Right lobe of liver (tissue), 6 donors: ENCODE results near the gene EML4. TPM values are rescaled to one million over a fixed set of nuclear protein-coding genes. Genes with fewer than 3 reads are reported as not detected.

Experiments used
- ATAC-seq, 4 donors: fragments of 200-7000 bp; cut with Tn5 transposase; one replicate each; pipeline ENCODE4 v1.9.1; 2020; ENCODE audit warnings: mild to moderate bottlenecking in 4 of 4, moderate library complexity in 4 of 4
- DNase-seq, 3 donors: peaks; one replicate each; pipeline ENCODE4 v3.0.0-alpha.2; 2020
- H3K27ac ChIP-seq, 3 donors: fragments of 200-600 bp; one replicate each; pipeline ENCODE4 v1.8.0; 2022
- H3K27me3 ChIP-seq, 2 donors: fragments of 200-600 bp; one replicate each; pipeline ENCODE4 v1.8.0; 2022
- H3K36me3 ChIP-seq, 4 donors: fragments of 200-600 bp; sonication (generic) in 1 of 4; one replicate each; pipeline versions ENCODE4 v1.5.1 to v1.8.0; 2017 to 2022; ENCODE audit warnings: control low read depth in 1 of 4
- H3K4me1 ChIP-seq, 4 donors: fragments of 200-600 bp; sonication (generic) in 1 of 4; one replicate each; pipeline versions ENCODE4 v1.5.1 to v1.8.0; 2017 to 2022; ENCODE audit warnings: control low read depth in 1 of 4
- H3K4me3 ChIP-seq, 3 donors: fragments of 200-600 bp; one replicate each; pipeline ENCODE4 v1.8.0; 2022
- H3K9me3 ChIP-seq, 4 donors: fragments of 200-600 bp; sonication (generic) in 1 of 4; one replicate each; pipeline versions ENCODE4 v1.5.1 to v1.8.0; 2017 to 2022; ENCODE audit warnings: control low read depth in 1 of 4
- CTCF ChIP-seq, 4 donors: fragments of 200-600 bp in 3 of 4; fragments of 450-650 bp in 1 of 4; IDR thresholded peaks; one replicate each; pipeline versions ENCODE4 v1.5.1 to v1.8.0; 2016 to 2022; ENCODE audit warnings: antibody characterized with exemption in 4 of 4, mild to moderate bottlenecking in 2 of 4
- POLR2A ChIP-seq: fragments of 450-650 bp; IDR thresholded peaks from one replicate; pipeline ENCODE4 v1.6.1; 2017; ENCODE audit warnings: antibody characterized with exemption, mild to moderate bottlenecking
- WGBS: methylation state at CpG from one replicate; pipeline ENCODE4 v1.1.6; 2018; ENCODE audit warnings: low coverage, low lambda C conversion rate; ENCODE audit not compliant: insufficient coverage; ENCODE audit errors: missing lambda C conversion rate; 5-methylcytosine and 5-hydroxymethylcytosine counted together
- intact Hi-C, 2 donors: fragments of 100-400 bp; cut with DNase I; formaldehyde crosslinking; loops; one replicate each; pipeline versions ENCODE4 v1.11.2 to v1.14.1; 2022
- total RNA-seq, 6 experiments: library from RNA; depleted of rRNA in 2 of 6; stranded (reverse); fragments of >200 nt in 2 of 6; fragmentation: NEBNext Ultra II Directional in 3 of 6; extraction: Animal tissue kit (Norgen Biotek cat#: 25700) in 3 of 6; gene quantifications; one replicate each; pipeline versions ENCODE4 v1.1.0 to v1.2.4, GENCODE V29; 2016 to 2023
- donor health status: DM: no; HTN: yes; CAD: no.
- donor health status: DM: no; HTN: no; CAD: no.
- donor health status: DM: no; HTN: no; CAD: no.
- donor health status: DM: no; HTN: yes; CAD: no.
- donor health status: DM: no; HTN: yes; CAD: no.

The EML4 gene
- total RNA-seq, 6 experiments from 2014 or later: 28.3 to 55.7 (median 36.7) TPM

GRCh38 chr2:42360493-42360889 lies 191.3 kb downstream of the EML4 start:
- intact Hi-C loops: no loop called here

GRCh38 chr2:42360890-42361727 lies 192.0 kb downstream of the EML4 start, which contains the start of gene COX7A2L:
Gene COX7A2L, minus strand, starts transcription at chr2:42361217. Its CDS starts 56 bp downstream, at chr2:42361161.
- Histone ChIP-seq H3K27ac (peak within 1 kb of the TSS; percentile 96 to 97 (median 96)), H3K27me3 (no peaks in the 10 kb centered on the region), H3K36me3 (no peaks in the 10 kb centered on the region), H3K4me1 (peaks cover 0 to 32% (median 9%) of the 10 kb centered on the region in 4 donors), H3K4me3 (peak within 1 kb of the TSS; percentile 77 to 95 (median 92)), H3K9me3 (no peaks in the 10 kb centered on the region)
- ATAC-seq (peak; percentile 95 to 98 (median 96)), DNase-seq (peak; percentile 98 to 99 (median 99))
- WGBS: 0% methylated on average over 11 of the region's 61 CpGs
- intact Hi-C loops: no loop called here
- TF ChIP-seq POLR2A (peak; percentile 76), CTCF (IDR thresholded peaks at IDR 0.05) (peak; percentile 3 to 49 (median 34))

More at GRCh38 chr2:42360493-42360889, 191.3 kb downstream of the EML4 start:
- H3K27ac ChIP-seq: peak overlapping the region; percentile 96 to 97 (median 96)
- peak in 2 of 4 donors; percentile 0 to 1 for ATAC-seq
- H3K36me3 ChIP-seq: no peaks in the 10 kb centered on the region
- TF ChIP-seq CTCF (IDR thresholded peaks at IDR 0.05): no peak
- no peak for TF ChIP-seq POLR2A
- no peaks in the 10 kb centered on the region for H3K9me3 ChIP-seq
- H3K4me3 ChIP-seq: peak overlapping the region; percentile 77 to 95 (median 92)
- H3K27me3 ChIP-seq: no peaks in the 10 kb centered on the region
- H3K4me1 ChIP-seq: peaks cover 0 to 36% (median 11%) of the 10 kb centered on the region in 4 donors
- DNase-seq: no peak
- WGBS: 2% methylated on average over 13 of the region's 15 CpGs

- ATAC-seq (peak; percentile 1 to 24 (median 1)), DNase-seq (no peak)
- TF ChIP-seq CTCF (IDR thresholded peaks at IDR 0.05) (no peak), POLR2A (no peak)
- peaks cover 0 to 32% (median 8%) of the 10 kb centered on the region in 4 donors for H3K4me1 ChIP-seq
- H3K4me3 ChIP-seq: peak overlapping the region; percentile 8 to 92 (median 44)
- H3K9me3 ChIP-seq: no peaks in the 10 kb centered on the region
- no peaks in the 10 kb centered on the region for H3K27me3 ChIP-seq
- intact Hi-C loops: no loop called here
- no peaks in the 10 kb centered on the region for H3K36me3 ChIP-seq
- H3K27ac ChIP-seq: peak overlapping the region; percentile 65 to 96 (median 84)
- 9% methylated on average over 6 of the region's 6 CpGs for WGBS
These were observed 192.7 kb downstream of the EML4 start for GRCh38 chr2:42361728-42362283.

- TF ChIP-seq POLR2A (no peak), CTCF (IDR thresholded peaks at IDR 0.05) (no peak)
- DNase-seq (no peak), ATAC-seq (no peak)
- H3K9me3 ChIP-seq: no peaks in the 10 kb centered on the region
- no peak overlapping the region for H3K4me3 ChIP-seq
- no peaks in the 10 kb centered on the region for H3K27me3 ChIP-seq
- intact Hi-C loops: no loop called here
- H3K4me1 ChIP-seq: peaks cover 0 to 25% (median 7%) of the 10 kb centered on the region in 4 donors
- H3K27ac ChIP-seq: no peak overlapping the region
- 78% methylated on average over 3 of the region's 3 CpGs for WGBS
- no peaks in the 10 kb centered on the region for H3K36me3 ChIP-seq
These were observed 194.3 kb downstream of the EML4 start for GRCh38 chr2:42363413-42363812.
